Kidney epithelial cell (primary cell): ENCODE measurements around the gene MCUR1. TPM values are rescaled to one million over a fixed set of nuclear protein-coding genes. Genes with fewer than 3 reads are reported as not detected.

Experiments used
- DNase-seq: peaks from one replicate; pipeline ENCODE4 v3.0.0-alpha.2; 2010; ENCODE audit warnings: low read depth
- H3K27me3 ChIP-seq: 2 replicates; pipeline ENCODE4 v1.6.0; 2011; ENCODE audit warnings: low read length; ENCODE audit not compliant: control insufficient read depth, insufficient read depth
- H3K36me3 ChIP-seq: 2 replicates; pipeline ENCODE4 v1.5.1; 2011; ENCODE audit warnings: low read length; ENCODE audit not compliant: control insufficient read depth, insufficient read depth
- H3K4me3 ChIP-seq: 2 replicates; pipeline ENCODE4 v1.5.1; 2011; ENCODE audit warnings: low read depth, mild to moderate bottlenecking, control low read depth, low read length
- CTCF ChIP-seq: IDR thresholded peaks from 2 replicates; pipeline ENCODE4 v1.5.1; 2011; ENCODE audit warnings: mild to moderate bottlenecking, moderate library complexity, low read length, control low read depth, inconsistent platforms; ENCODE audit not compliant: insufficient read depth, poor library complexity, severe bottlenecking
- total RNA-seq: library from RNA; depleted of rRNA; stranded (reverse); fragments of >200 nt; gene quantifications from 2 replicates; pipeline ENCODE4 v1.2.3, GENCODE V29; 2015

The MCUR1 gene
- total RNA-seq, 1 donor from 2014 or later = 15.0 TPM

GRCh38 chr6:13810688-13811446 is 3.5 kb downstream of the MCUR1 start:
- no peak for DNase-seq
- Histone ChIP-seq H3K36me3 (no peaks in the 10 kb centered on the region), H3K4me3 (no peak overlapping the region), H3K27me3 (no peaks in the 10 kb centered on the region)
- no peak for TF ChIP-seq CTCF

DNA sequence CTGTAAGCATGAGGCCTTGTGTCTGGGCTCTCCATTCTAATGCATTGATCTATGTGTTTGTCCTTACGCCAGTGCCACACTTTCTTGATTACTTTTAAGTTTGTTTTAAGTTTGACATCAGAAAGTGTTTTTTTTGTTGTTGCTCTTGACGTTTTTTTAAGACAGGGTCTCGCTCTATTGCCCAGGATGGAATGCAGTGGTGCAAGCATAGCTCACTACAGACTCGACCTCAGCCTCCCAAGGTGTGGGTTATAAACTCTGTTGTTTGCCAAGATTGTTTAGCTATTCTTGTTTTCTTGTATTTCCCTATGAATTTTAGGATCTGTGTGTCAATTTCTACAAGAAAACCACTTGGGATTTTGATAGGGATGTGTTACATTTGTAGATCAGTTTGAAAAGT is 5.6 kb downstream of the MCUR1 start:
- Histone ChIP-seq H3K4me3 (no peak overlapping the region), H3K27me3 (no peaks in the 10 kb centered on the region), H3K36me3 (no peaks in the 10 kb centered on the region)
- no peak for TF ChIP-seq CTCF
- DNase-seq = no peak

GRCh38 chr6:13807696-13808095 is 6.7 kb downstream of the MCUR1 start:
- no peaks in the 10 kb centered on the region for H3K36me3 ChIP-seq
- no peaks in the 10 kb centered on the region for H3K27me3 ChIP-seq
- TF ChIP-seq CTCF = no peak
- no peak for DNase-seq
- H3K4me3 ChIP-seq = no peak overlapping the region

DNA sequence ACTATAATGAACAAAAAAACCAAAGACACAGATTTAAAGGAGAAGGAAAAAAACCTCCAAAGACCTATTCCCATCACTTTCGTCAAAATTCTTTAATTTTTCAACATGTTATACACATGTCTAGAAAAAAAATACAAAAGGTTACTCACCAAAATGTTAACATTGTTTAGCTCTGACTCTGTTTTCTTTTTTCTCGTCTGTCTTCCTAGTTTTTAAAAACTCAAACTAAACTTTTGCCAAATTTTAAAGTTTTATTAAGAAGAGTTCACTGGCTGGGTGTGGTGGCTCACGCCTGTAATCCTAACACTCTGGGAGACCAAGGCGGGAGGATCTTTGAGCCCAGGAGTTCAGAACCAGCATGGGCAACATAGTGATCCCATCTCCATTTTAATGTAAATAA is 10.8 kb downstream of the MCUR1 start:
- Histone ChIP-seq H3K27me3 (no peaks in the 10 kb centered on the region), H3K36me3 (no peaks in the 10 kb centered on the region), H3K4me3 (no peak overlapping the region)
- no peak for DNase-seq
- no peak for TF ChIP-seq CTCF

GRCh38 chr6:13800615-13801014 is 13.7 kb downstream of the MCUR1 start:
- no peak overlapping the region for H3K4me3 ChIP-seq
- H3K36me3 ChIP-seq = no peaks in the 10 kb centered on the region
- H3K27me3 ChIP-seq = no peaks in the 10 kb centered on the region
- TF ChIP-seq CTCF = no peak
- DNase-seq = no peak

DNA sequence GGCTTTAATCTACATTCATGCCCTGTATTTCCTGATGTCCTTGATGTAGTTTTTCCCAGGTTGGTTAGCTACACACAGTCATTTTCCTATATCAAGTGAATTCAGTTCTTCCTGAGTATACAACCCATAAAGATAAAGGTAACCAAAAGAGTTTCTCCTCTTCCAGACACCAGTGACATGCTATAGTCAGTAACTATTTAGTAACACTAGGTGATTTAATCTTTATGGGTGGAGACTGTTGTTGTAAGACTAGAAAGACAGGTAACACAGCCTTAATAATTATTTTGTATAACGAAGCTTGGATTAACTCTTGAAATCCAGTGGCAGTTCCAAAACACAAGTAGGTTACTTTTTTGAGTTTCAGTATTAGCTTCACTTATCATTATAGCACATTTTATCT is 17.6 kb downstream of the MCUR1 start:
- no peaks in the 10 kb centered on the region for H3K36me3 ChIP-seq
- no peak for TF ChIP-seq CTCF
- no peak for DNase-seq
- no peak overlapping the region for H3K4me3 ChIP-seq
- H3K27me3 ChIP-seq = no peaks in the 10 kb centered on the region
